OCI-LY1 (cell line): Measurements from ENCODE around the gene G6PC3.
A peak's percentile ranks its signal among the peaks of the same experiment; 100 is the strongest.

Experiments used
- H2AFZ ChIP-seq: fragments of 200-600 bp; sonication (generic), shearing (Covaris generic); 2 replicates; pipeline ENCODE4 v1.6.0; 2014; ENCODE audit warnings: antibody characterized with exemption, mild to moderate bottlenecking, low read length
- H3F3A ChIP-seq: fragments of 200-600 bp; sonication (generic), shearing (Covaris generic); 2 replicates; pipeline ENCODE4 v1.6.0; 2014; ENCODE audit warnings: mild to moderate bottlenecking, antibody characterized with exemption, low read length, moderate library complexity; ENCODE audit not compliant: insufficient read depth
- H3K27ac ChIP-seq: fragments of 200-600 bp; sonication (generic); 2 replicates; pipeline ENCODE4 v1.5.1; 2014; ENCODE audit warnings: low read length, mixed run types, mild to moderate bottlenecking, low read depth; ENCODE audit not compliant: poor library complexity, severe bottlenecking
- H3K27me3 ChIP-seq: fragments of 200-600 bp; sonication (generic); 2 replicates; pipeline ENCODE4 v1.6.0; 2014; ENCODE audit warnings: antibody characterized with exemption, mild to moderate bottlenecking, low read length, moderate library complexity; ENCODE audit not compliant: insufficient read depth
- H3K36me3 ChIP-seq: fragments of 200-600 bp; sonication (generic); 2 replicates; pipeline ENCODE4 v1.6.1; 2014; ENCODE audit warnings: mild to moderate bottlenecking, antibody characterized with exemption, low read length, moderate library complexity, mixed read lengths; ENCODE audit not compliant: insufficient read depth
- H3K4me1 ChIP-seq: fragments of 200-600 bp; sonication (generic); 2 replicates; pipeline ENCODE4 v1.5.1; 2014; ENCODE audit warnings: mild to moderate bottlenecking, low read length, moderate library complexity; ENCODE audit not compliant: insufficient read depth, severe bottlenecking
- H3K4me2 ChIP-seq: fragments of 200-600 bp; sonication (generic), shearing (Covaris generic); 2 replicates; pipeline ENCODE4 v1.6.1; 2014; ENCODE audit warnings: low read length
- H3K4me3 ChIP-seq: fragments of 200-600 bp; sonication (generic); 2 replicates; pipeline ENCODE4 v1.5.1; 2014; ENCODE audit warnings: low read length, low read depth, mild to moderate bottlenecking, mixed read lengths; ENCODE audit not compliant: poor library complexity, severe bottlenecking
- H3K79me2 ChIP-seq: fragments of 200-600 bp; shearing (Covaris generic); 2 replicates; pipeline ENCODE4 v1.6.1; 2016; ENCODE audit warnings: mixed run types, low read length, mixed read lengths; ENCODE audit not compliant: insufficient read depth
- H3K9ac ChIP-seq: fragments of 200-600 bp; sonication (generic), shearing (Covaris generic); 2 replicates; pipeline ENCODE4 v1.6.1; 2014; ENCODE audit warnings: mild to moderate bottlenecking, low read length, mixed read lengths
- H3K9me2 ChIP-seq: fragments of 200-600 bp; sonication (generic), shearing (Covaris generic); 2 replicates; pipeline ENCODE4 v1.6.1; 2014; ENCODE audit warnings: low read depth, mild to moderate bottlenecking, low read length, mixed read lengths
- H3K9me3 ChIP-seq: fragments of 200-600 bp; shearing (Covaris generic); 2 replicates; pipeline ENCODE4 v1.6.1; 2014; ENCODE audit warnings: low read length, mixed read lengths
- H4K20me1 ChIP-seq: fragments of 200-600 bp; sonication (generic), shearing (Covaris generic); 2 replicates; pipeline ENCODE4 v1.6.0; 2016; ENCODE audit warnings: mild to moderate bottlenecking, low read length; ENCODE audit not compliant: insufficient read depth
- EZH2 ChIP-seq: fragments of 200-600 bp; sonication (generic), shearing (Covaris generic); IDR thresholded peaks from 2 replicates; pipeline ENCODE4 v1.8.0; 2017; ENCODE audit warnings: borderline replicate concordance, mixed run types, mild to moderate bottlenecking, antibody characterized with exemption, low read length, moderate library complexity, mixed read lengths
- TF ChIP-seq, protein P1 (sequence below): fragments of 200-600 bp; sonication (generic), shearing (Covaris generic); IDR thresholded peaks from 2 replicates; pipeline ENCODE4 v1.5.1; 2017; ENCODE audit warnings: mild to moderate bottlenecking, antibody characterized with exemption, low read length, moderate library complexity, mixed read lengths

The G6PC3 gene

DNA sequence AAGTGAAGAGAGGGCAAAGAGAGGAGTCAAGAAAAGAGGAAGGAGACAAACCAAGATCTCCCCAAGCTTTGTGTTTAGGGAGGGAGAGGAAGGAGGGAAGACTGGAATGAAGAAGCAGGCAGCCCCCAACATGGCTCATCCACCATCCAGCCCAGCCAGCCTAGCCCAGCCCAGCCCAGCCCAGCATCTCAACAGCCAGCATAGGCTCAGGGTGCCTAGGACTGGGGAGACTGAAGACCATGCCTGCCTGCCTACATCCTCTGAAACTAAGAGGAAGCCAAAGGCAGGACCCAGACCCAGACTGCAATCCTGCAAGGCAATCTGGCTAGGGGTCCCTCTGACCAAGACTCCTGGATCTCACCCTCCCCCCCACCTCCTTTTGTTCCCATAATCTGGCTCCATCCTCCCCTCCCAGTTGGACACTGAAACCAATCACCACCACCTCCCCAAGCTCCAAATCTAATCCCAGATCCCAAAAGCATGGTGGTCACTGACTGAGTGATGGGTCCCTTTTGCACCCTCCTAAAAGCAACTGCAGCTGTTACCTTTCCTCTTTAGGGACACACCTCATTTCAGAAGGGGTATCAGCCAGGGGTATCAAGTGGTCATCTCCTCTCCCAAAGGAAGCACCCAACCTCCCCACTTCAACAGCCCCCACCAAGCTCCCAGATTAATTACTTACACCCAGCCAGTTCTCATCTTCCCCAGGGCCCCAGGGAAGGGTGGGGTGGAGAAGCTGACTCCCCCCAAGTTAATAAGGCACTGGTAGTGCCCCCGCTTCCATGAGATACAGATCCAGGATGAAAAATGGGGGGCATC lies 51.7 kb downstream of the G6PC3 start:
- peaks cover 15% of the 10 kb centered on the region for H3K4me1 ChIP-seq
- H3K9ac ChIP-seq: peak overlapping the region; percentile 53; the same call in 1 of the 2 replicates
- H2AFZ ChIP-seq: no peak overlapping the region
- H3K9me2 ChIP-seq: no peaks in the 10 kb centered on the region
- peak overlapping the region; percentile 68 for H3K4me3 ChIP-seq
- no peaks in the 10 kb centered on the region for H3K27me3 ChIP-seq
- H3K4me2 ChIP-seq: peak overlapping the region; percentile 83
- H3K79me2 ChIP-seq: no peaks in the 10 kb centered on the region
- H4K20me1 ChIP-seq: no peaks in the 10 kb centered on the region
- no peaks in the 10 kb centered on the region for H3F3A ChIP-seq
- no peaks in the 10 kb centered on the region for H3K36me3 ChIP-seq
- no peaks in the 10 kb centered on the region for H3K9me3 ChIP-seq
- TF ChIP-seq EZH2: no peak
- TF ChIP-seq, protein P1, sequence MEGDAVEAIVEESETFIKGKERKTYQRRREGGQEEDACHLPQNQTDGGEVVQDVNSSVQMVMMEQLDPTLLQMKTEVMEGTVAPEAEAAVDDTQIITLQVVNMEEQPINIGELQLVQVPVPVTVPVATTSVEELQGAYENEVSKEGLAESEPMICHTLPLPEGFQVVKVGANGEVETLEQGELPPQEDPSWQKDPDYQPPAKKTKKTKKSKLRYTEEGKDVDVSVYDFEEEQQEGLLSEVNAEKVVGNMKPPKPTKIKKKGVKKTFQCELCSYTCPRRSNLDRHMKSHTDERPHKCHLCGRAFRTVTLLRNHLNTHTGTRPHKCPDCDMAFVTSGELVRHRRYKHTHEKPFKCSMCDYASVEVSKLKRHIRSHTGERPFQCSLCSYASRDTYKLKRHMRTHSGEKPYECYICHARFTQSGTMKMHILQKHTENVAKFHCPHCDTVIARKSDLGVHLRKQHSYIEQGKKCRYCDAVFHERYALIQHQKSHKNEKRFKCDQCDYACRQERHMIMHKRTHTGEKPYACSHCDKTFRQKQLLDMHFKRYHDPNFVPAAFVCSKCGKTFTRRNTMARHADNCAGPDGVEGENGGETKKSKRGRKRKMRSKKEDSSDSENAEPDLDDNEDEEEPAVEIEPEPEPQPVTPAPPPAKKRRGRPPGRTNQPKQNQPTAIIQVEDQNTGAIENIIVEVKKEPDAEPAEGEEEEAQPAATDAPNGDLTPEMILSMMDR: no peak
- no peak overlapping the region for H3K27ac ChIP-seq

DNA sequence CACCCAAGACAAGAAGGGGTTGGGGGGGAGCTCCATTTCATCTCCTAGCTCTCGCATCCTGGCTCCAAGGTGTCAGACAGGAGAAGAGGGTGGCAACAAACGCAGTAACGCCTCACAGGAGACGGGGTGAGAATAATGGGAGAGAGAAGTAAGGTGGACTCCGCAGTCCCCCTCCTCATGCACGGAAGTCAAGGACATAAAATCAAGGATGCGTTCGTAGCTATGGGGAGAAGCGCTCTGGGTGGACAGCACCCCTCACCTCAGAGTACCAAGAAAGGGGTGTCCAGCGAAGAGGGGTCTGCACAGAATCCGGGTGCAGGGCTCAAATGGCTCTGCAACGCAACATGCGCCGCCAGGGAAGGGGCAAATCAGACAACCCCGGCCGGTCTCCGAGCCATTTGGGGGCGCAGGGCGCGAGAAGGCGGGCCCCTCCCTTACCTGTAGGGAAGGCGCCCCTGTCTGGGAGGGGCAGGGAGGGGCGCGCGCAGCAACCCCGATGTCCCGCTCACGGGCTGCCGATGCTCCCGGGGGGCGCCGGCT lies 52.4 kb downstream of the G6PC3 start:
- no peaks in the 10 kb centered on the region for H3K79me2 ChIP-seq
- no peaks in the 10 kb centered on the region for H3F3A ChIP-seq
- peak overlapping the region; percentile 53 for H3K9ac ChIP-seq
- peak overlapping the region; percentile 68 for H3K4me3 ChIP-seq
- H3K9me3 ChIP-seq: no peaks in the 10 kb centered on the region
- TF ChIP-seq, protein P1: no peak
- TF ChIP-seq EZH2: no peak
- no peaks in the 10 kb centered on the region for H3K36me3 ChIP-seq
- peaks cover 16% of the 10 kb centered on the region for H3K4me1 ChIP-seq
- no peaks in the 10 kb centered on the region for H3K9me2 ChIP-seq
- H2AFZ ChIP-seq: no peak overlapping the region
- H4K20me1 ChIP-seq: no peaks in the 10 kb centered on the region
- no peaks in the 10 kb centered on the region for H3K27me3 ChIP-seq
- no peak overlapping the region for H3K27ac ChIP-seq
- H3K4me2 ChIP-seq: peak overlapping the region; percentile 83

DNA sequence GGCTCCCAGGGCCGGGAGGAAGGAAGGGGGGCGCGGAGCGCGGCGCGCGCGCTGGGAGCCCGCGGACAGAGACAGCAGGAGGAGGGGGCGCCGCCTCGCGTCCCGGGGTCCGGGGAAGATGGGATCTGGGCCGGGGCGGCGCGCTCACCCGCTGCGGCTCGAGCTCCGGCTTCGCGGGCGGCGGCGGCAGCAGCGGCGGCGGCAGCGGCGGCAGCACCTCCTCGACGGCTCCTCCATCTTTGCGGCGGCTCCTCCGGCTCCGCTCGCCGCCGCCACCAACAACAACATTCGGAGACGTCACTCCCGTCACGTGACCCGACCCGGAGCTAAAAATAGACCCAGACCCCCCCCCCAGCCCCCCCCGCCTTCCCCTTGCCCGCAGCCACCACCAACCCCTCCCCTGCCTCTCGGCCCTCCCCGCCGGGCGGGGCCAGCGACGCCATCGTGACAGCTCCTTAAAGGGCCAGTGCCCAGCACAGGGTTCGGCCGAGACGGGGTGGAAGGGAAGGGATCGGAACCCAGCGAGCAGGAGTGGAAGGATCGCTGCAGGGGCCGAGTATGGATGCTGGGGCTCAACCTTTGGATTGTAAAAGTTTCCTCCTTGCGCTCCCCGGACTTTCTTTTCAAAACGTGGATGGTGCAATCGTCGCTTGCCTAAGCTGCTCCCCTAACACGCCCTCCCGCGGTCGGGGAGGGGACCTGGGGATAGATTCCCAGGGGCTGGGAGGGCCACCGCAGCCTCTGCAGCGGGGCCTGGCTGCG lies 53.0 kb downstream of the G6PC3 start, which contains the start of gene HDAC5:
Gene HDAC5 (minus strand): TSS at position 286 of the 762 bp plus-strand sequence. CDS start 6,126 bp downstream, outside the sequence.
- Histone ChIP-seq H3K9me3 (no peaks in the 10 kb centered on the region), H3K4me3 (peak within 1 kb of the TSS; percentile 68), H2AFZ (no peak within 1 kb of the TSS), H3K9ac (peak within 1 kb of the TSS; percentile 74), H3K79me2 (no peaks in the 10 kb centered on the region), H4K20me1 (no peaks in the 10 kb centered on the region), H3K4me2 (peak within 1 kb of the TSS; percentile 83), H3K27ac (no peak within 1 kb of the TSS), H3K27me3 (no peaks in the 10 kb centered on the region), H3K36me3 (no peaks in the 10 kb centered on the region), H3K9me2 (no peaks in the 10 kb centered on the region), H3K4me1 (peaks cover 16% of the 10 kb centered on the region), H3F3A (no peaks in the 10 kb centered on the region)
- no peak for TF ChIP-seq EZH2
- TF ChIP-seq, protein P1: peak; percentile 82
